Choroid plexus epithelial cell (primary cell): ENCODE results near the gene DHRS3.

ENCODE experiments used
- DNase-seq: peaks from one replicate; pipeline ENCODE4 v3.0.0-alpha.2; 2010; ENCODE audit warnings: low read depth
- H3K4me3 ChIP-seq: 2 replicates; pipeline ENCODE4 v1.5.1; 2011; ENCODE audit warnings: low read depth, mild to moderate bottlenecking, control low read depth, low read length, moderate library complexity
- CTCF ChIP-seq: conservative IDR thresholded peaks from 2 replicates; pipeline ENCODE4 v1.5.1; 2011; ENCODE audit warnings: low read depth, mild to moderate bottlenecking, control low read depth, inconsistent platforms, low read length, moderate library complexity

DHRS3 gene

GRCh38 chr1:12556957-12557935, 60.8 kb downstream of the DHRS3 start:
- DNase-seq = no peak
- H3K4me3 ChIP-seq = no peak overlapping the region
- TF ChIP-seq CTCF = no peak

GRCh38 chr1:12556368-12556930, 61.6 kb downstream of the DHRS3 start:
- DNase-seq = peak; percentile 90
- no peak overlapping the region for H3K4me3 ChIP-seq
- no peak for TF ChIP-seq CTCF

- DNase-seq = no peak
- no peak overlapping the region for H3K4me3 ChIP-seq
- TF ChIP-seq CTCF = no peak
Measured at GRCh38 chr1:12555411-12556367, 62.3 kb downstream of the DHRS3 start.

- DNase-seq = no peak
- no peak for TF ChIP-seq CTCF
- no peak overlapping the region for H3K4me3 ChIP-seq
Measured at GRCh38 chr1:12554521-12555305, 63.3 kb downstream of the DHRS3 start.

- no peak for TF ChIP-seq CTCF
Measured at GRCh38 chr1:12553963-12554362, 64.0 kb downstream of the DHRS3 start.

More at GRCh38 chr1:12553963-12554362, 64.0 kb downstream of the DHRS3 start:
- DNase-seq = no peak
- H3K4me3 ChIP-seq = no peak overlapping the region
